Measurements from ENCODE around the gene KLK11.

- no peak for TF ChIP-seq CTCF (IDR thresholded peaks at IDR 0.05)
- no peak for TF ChIP-seq POLR2A (IDR thresholded peaks at IDR 0.05)
- no peak for TF ChIP-seq EP300 (IDR thresholded peaks at IDR 0.05)
Measured at GRCh38 chr19:51023946-51024345, 2.5 kb downstream of the KLK11 start.

All from upper lobe of left lung (tissue), 4 donors.